Panc1 (cell line): ENCODE measurements around the gene ATP8B3.

Experiments used
- POLR2AphosphoS5 ChIP-seq: IDR thresholded peaks from 2 replicates; pipeline ENCODE4 v1.6.1; 2012; ENCODE audit warnings: mild to moderate bottlenecking, low read depth, low read length, moderate library complexity
- SIN3A ChIP-seq: IDR thresholded peaks from 2 replicates; pipeline ENCODE4 v1.6.1; 2012; ENCODE audit warnings: low read depth, mild to moderate bottlenecking, low read length, moderate library complexity, borderline replicate concordance; ENCODE audit not compliant: insufficient read depth
- TCF7L2 ChIP-seq: IDR thresholded peaks from 2 replicates; pipeline ENCODE4 v1.6.1; 2011; ENCODE audit warnings: mild to moderate bottlenecking, low read depth, low read length, inconsistent platforms
- TF ChIP-seq, protein P1 (sequence below): fragments of 450-650 bp; IDR thresholded peaks from 2 replicates; pipeline ENCODE4 v1.5.1; 2017; ENCODE audit warnings: mild to moderate bottlenecking
- TF ChIP-seq, protein P2 (sequence below), 2 experiments: IDR thresholded peaks; 2 replicates each; pipeline ENCODE4 v1.6.1; 2011 to 2012; ENCODE audit warnings: low read depth in 2 of 2, control low read depth in 1 of 2, low read length in 1 of 2, mild to moderate bottlenecking in 1 of 2, moderate library complexity in 1 of 2; ENCODE audit not compliant: insufficient read depth in 1 of 2

DNA sequence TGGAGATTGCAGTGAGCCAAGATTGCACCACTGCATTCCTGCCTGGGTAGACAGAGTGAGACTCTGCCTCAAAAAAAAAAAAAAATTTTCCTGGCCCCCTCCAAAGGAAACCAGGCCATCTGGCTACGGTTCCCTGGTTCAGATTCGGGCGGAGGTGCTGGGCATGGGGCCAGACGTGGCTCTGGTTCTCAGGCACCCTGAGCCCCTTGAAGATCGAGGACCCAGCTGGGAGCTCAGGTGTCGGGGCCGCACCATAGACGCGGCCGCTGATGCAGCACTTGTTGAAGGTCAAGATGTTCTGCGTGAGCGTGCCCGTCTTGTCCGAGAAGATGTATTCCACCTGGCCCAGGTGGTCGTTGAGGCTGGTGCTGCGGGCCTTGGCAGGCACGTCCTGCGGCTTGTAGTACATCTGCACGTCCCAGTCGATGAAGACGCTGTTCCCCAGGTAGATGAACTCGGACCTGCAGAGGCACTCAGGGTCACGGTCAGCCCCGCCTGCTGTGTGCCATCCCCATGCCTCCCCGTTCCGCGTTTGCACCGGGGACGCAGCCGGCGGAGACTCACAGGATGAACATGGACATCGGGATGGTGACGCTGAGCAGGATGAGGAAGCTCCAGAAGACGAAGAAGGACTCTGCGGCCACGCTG lies 12.3 kb downstream of the ATP8B3 start:
- TF ChIP-seq, protein P1, sequence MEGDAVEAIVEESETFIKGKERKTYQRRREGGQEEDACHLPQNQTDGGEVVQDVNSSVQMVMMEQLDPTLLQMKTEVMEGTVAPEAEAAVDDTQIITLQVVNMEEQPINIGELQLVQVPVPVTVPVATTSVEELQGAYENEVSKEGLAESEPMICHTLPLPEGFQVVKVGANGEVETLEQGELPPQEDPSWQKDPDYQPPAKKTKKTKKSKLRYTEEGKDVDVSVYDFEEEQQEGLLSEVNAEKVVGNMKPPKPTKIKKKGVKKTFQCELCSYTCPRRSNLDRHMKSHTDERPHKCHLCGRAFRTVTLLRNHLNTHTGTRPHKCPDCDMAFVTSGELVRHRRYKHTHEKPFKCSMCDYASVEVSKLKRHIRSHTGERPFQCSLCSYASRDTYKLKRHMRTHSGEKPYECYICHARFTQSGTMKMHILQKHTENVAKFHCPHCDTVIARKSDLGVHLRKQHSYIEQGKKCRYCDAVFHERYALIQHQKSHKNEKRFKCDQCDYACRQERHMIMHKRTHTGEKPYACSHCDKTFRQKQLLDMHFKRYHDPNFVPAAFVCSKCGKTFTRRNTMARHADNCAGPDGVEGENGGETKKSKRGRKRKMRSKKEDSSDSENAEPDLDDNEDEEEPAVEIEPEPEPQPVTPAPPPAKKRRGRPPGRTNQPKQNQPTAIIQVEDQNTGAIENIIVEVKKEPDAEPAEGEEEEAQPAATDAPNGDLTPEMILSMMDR: no peak
- TF ChIP-seq, protein P2, sequence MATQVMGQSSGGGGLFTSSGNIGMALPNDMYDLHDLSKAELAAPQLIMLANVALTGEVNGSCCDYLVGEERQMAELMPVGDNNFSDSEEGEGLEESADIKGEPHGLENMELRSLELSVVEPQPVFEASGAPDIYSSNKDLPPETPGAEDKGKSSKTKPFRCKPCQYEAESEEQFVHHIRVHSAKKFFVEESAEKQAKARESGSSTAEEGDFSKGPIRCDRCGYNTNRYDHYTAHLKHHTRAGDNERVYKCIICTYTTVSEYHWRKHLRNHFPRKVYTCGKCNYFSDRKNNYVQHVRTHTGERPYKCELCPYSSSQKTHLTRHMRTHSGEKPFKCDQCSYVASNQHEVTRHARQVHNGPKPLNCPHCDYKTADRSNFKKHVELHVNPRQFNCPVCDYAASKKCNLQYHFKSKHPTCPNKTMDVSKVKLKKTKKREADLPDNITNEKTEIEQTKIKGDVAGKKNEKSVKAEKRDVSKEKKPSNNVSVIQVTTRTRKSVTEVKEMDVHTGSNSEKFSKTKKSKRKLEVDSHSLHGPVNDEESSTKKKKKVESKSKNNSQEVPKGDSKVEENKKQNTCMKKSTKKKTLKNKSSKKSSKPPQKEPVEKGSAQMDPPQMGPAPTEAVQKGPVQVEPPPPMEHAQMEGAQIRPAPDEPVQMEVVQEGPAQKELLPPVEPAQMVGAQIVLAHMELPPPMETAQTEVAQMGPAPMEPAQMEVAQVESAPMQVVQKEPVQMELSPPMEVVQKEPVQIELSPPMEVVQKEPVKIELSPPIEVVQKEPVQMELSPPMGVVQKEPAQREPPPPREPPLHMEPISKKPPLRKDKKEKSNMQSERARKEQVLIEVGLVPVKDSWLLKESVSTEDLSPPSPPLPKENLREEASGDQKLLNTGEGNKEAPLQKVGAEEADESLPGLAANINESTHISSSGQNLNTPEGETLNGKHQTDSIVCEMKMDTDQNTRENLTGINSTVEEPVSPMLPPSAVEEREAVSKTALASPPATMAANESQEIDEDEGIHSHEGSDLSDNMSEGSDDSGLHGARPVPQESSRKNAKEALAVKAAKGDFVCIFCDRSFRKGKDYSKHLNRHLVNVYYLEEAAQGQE (IDR thresholded peaks at IDR 0.05; ENCODE audit: insufficient read depth in 1 of 2, low read depth in 2 of 2, low read length in 1 of 2): no peak
- no peak for TF ChIP-seq POLR2AphosphoS5
- no peak for TF ChIP-seq TCF7L2
- TF ChIP-seq SIN3A: no peak
